ENCODE data around the gene NMNAT3.

NMNAT3 gene

DNA sequence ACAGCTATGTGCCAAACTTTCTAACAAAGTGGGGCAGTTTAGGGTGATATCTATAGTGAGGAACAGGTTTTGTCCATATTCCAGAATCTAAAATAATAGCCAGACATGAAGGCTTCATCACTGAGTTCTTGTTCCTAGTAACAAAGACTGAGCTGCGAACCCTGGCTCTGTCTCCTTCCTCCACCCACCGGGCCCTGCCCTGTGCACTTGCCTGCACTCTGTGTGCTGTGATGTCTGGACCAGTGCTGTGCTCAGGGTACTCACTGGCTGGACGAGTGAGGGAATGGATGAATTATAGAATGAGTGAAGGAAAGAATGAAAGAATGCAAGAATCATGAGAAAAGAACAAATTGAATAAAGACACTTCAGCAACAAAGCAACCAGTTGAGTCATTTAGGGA, 8.9 kb upstream of the NMNAT3 start:
- no peak for TF ChIP-seq CTCF (conservative IDR thresholded peaks at IDR 0.05; ENCODE audit: low read depth, low read length)
- no peak overlapping the region for H2AFZ ChIP-seq (ENCODE audit: low read depth)
- H3K27me3 ChIP-seq (ENCODE audit: insufficient read depth, low read depth): no peaks in the 10 kb centered on the region
- H3K4me2 ChIP-seq: no peak overlapping the region
- no peaks in the 10 kb centered on the region for H4K20me1 ChIP-seq (ENCODE audit: insufficient read depth)
- no peak overlapping the region for H3K27ac ChIP-seq
- no peaks in the 10 kb centered on the region for H3K4me1 ChIP-seq (ENCODE audit: low read depth, poor library complexity, severe bottlenecking)
- no peak overlapping the region for H3K9ac ChIP-seq
- no peak overlapping the region for H3K4me3 ChIP-seq (IDR thresholded peaks at IDR 0.05; ENCODE audit: insufficient read depth, low read depth, low read length)
- H3K36me3 ChIP-seq (ENCODE audit: insufficient read depth): no peaks in the 10 kb centered on the region
- no peaks in the 10 kb centered on the region for H3K79me2 ChIP-seq (ENCODE audit: insufficient read depth, low read depth)

GRCh38 chr3:139686206-139686605, 8.4 kb upstream of the NMNAT3 start:
- no peak for TF ChIP-seq CTCF (conservative IDR thresholded peaks at IDR 0.05; ENCODE audit: low read depth, low read length)
- no peak overlapping the region for H3K4me3 ChIP-seq (IDR thresholded peaks at IDR 0.05; ENCODE audit: insufficient read depth, low read depth, low read length)
- no peak overlapping the region for H3K27ac ChIP-seq
- H3K4me2 ChIP-seq: no peak overlapping the region
- no peaks in the 10 kb centered on the region for H3K36me3 ChIP-seq (ENCODE audit: insufficient read depth)
- H3K4me1 ChIP-seq (ENCODE audit: low read depth, poor library complexity, severe bottlenecking): no peaks in the 10 kb centered on the region
- no peak overlapping the region for H3K9ac ChIP-seq
- H4K20me1 ChIP-seq (ENCODE audit: insufficient read depth): no peaks in the 10 kb centered on the region
- no peaks in the 10 kb centered on the region for H3K27me3 ChIP-seq (ENCODE audit: insufficient read depth, low read depth)
- H2AFZ ChIP-seq (ENCODE audit: low read depth): no peak overlapping the region
- no peaks in the 10 kb centered on the region for H3K79me2 ChIP-seq (ENCODE audit: insufficient read depth, low read depth)

DNA sequence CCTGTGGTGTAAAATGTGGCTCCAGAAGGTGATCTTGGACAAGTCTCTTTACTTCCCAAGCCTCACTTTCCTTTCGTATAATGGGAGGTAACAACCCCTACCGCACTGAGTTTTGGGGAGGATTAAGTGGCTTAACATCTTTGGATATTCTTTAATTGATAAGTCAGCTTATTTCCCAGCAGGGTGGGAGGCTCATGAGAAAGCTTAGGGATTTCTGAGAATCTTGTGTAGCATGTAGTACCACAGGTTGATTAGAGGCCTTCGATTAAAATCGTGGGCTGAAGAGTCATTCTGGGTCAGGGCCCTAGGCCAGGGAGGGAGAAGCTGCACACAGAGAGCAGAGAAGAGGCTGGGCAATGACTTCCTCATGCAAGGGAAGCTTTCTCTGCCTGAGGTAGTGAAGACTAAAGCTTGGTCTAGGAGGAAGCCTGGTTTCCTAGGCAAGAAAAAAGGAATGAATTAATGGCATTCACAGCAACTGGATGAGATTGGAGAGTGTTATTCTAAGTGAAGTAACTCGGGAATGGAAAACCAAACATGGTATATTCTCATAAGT, 1.5 kb upstream of the NMNAT3 start:
- Histone ChIP-seq H3K36me3 (ENCODE audit: insufficient read depth) (no peaks in the 10 kb centered on the region), H3K9ac (no peak overlapping the region), H3K27ac (no peak overlapping the region), H3K79me2 (ENCODE audit: insufficient read depth, low read depth) (no peaks in the 10 kb centered on the region), H3K4me3 (IDR thresholded peaks at IDR 0.05; ENCODE audit: insufficient read depth, low read depth, low read length) (no peak overlapping the region), H3K27me3 (ENCODE audit: insufficient read depth, low read depth) (no peaks in the 10 kb centered on the region), H3K4me2 (no peak overlapping the region), H3K4me1 (ENCODE audit: low read depth, poor library complexity, severe bottlenecking) (peaks cover 10% of the 10 kb centered on the region), H2AFZ (ENCODE audit: low read depth) (no peak overlapping the region), H4K20me1 (ENCODE audit: insufficient read depth) (no peaks in the 10 kb centered on the region)
- no peak for TF ChIP-seq CTCF (conservative IDR thresholded peaks at IDR 0.05; ENCODE audit: low read depth, low read length)

DNA sequence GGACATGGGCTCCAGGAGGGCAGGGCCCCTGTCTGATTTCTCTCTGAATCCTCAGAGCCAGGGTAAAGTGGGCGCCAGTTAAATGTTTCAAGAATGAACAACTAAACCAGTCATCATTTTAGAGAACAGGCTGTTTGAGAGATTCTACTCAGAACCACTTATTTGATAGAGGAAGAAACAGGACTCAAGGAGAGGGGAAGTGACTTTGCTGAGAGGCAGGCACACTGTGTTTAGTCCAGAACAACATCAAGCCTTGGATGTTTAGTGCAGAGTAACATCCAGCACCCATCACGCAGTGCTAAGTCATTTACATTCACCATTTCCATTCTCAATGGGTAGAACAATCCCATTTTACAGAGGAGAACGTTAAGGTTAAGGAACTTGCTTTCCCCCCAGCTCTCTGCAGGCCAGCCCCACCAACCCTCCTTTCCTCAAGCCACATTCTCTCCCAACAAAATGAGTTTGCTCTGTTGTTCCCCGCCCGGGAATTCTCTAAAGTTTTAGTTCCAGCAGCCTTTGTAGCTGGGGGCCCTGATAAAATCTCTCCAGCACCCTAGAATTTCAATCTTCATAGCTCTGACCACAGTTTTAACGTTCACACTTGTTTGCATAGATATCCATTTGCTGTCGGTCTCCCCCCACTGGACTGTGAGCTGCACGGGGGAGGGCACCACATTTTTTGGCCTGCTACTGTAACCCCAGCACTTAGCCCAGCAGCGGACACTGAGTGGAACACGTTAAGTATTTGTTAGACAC, 962 bp downstream of the NMNAT3 start:
- no peak for TF ChIP-seq CTCF (conservative IDR thresholded peaks at IDR 0.05; ENCODE audit: low read depth, low read length)
- Histone ChIP-seq H3K27ac (peak overlapping the region; percentile 61; the same call in 1 of the 2 replicates), H2AFZ (ENCODE audit: low read depth) (peak overlapping the region; percentile 99), H3K4me2 (peak overlapping the region; percentile 77), H3K4me1 (ENCODE audit: low read depth, poor library complexity, severe bottlenecking) (peaks cover 10% of the 10 kb centered on the region), H3K4me3 (IDR thresholded peaks at IDR 0.05; ENCODE audit: insufficient read depth, low read depth, low read length) (peak overlapping the region; percentile 31), H3K27me3 (ENCODE audit: insufficient read depth, low read depth) (no peaks in the 10 kb centered on the region), H3K79me2 (ENCODE audit: insufficient read depth, low read depth) (no peaks in the 10 kb centered on the region), H4K20me1 (ENCODE audit: insufficient read depth) (no peaks in the 10 kb centered on the region), H3K9ac (peak overlapping the region; percentile 72), H3K36me3 (ENCODE audit: insufficient read depth) (no peaks in the 10 kb centered on the region)
